Peyer's patch (tissue), 4 donors: Measurements from ENCODE around the gene GABARAP. TPM values are rescaled to one million over a fixed set of nuclear protein-coding genes. Genes with fewer than 3 reads are reported as not detected.

Source experiments
- DNase-seq, 3 donors: peaks; one replicate each; pipeline ENCODE4 v3.0.0-alpha.2; 2017 to 2019
- H3K27ac ChIP-seq, 4 donors: fragments of 200-600 bp; sonication (generic); one replicate each; pipeline ENCODE4 v1.5.1; 2016 to 2019
- H3K27me3 ChIP-seq, 2 donors: fragments of 200-600 bp; sonication (generic); one replicate each; pipeline ENCODE4 v1.5.1; 2019
- H3K36me3 ChIP-seq, 3 donors: fragments of 200-600 bp; sonication (generic); one replicate each; pipeline ENCODE4 v1.5.1; 2016 to 2019
- H3K4me1 ChIP-seq, 4 donors: fragments of 200-600 bp; sonication (generic); one replicate each; pipeline ENCODE4 v1.5.1; 2016 to 2019
- H3K4me3 ChIP-seq, 4 donors: fragments of 200-600 bp; sonication (generic); 1 replicate in 3 of 4; 2 replicates in 1 of 4; pipeline ENCODE4 v1.5.1; 2016 to 2019; ENCODE audit warnings: mild to moderate bottlenecking in 1 of 4
- H3K9me3 ChIP-seq, 4 donors: fragments of 200-600 bp; sonication (generic); one replicate each; pipeline ENCODE4 v1.5.1; 2016 to 2019; ENCODE audit warnings: mild to moderate bottlenecking in 1 of 4
- POLR2A ChIP-seq, 2 donors: fragments of 450-650 bp; IDR thresholded peaks; one replicate each; pipeline ENCODE4 v1.5.1; 2017; ENCODE audit warnings: antibody characterized with exemption in 2 of 2, mild to moderate bottlenecking in 2 of 2, moderate library complexity in 2 of 2
- small RNA-seq, 2 donors: library from RNA; depleted of rRNA; stranded (forward); fragments of <200 nt; gene quantifications; one replicate each; pipeline ENCODE3, GENCODE V24; 2016
- total RNA-seq, 4 donors: library from RNA; depleted of rRNA; stranded (reverse); fragments of >200 nt; gene quantifications; one replicate each; pipeline ENCODE4 v1.1.0, GENCODE V29; 2016
- TF ChIP-seq, protein P1 (sequence below), 6 experiments: fragments of 450-650 bp in 4 of 6; fragments of 200-600 bp in 2 of 6; sonication (generic) in 1 of 6; IDR thresholded peaks; one replicate each; pipeline ENCODE4 v1.5.1; 2017 to 2019; ENCODE audit warnings: antibody characterized with exemption in 6 of 6, mild to moderate bottlenecking in 3 of 6, moderate library complexity in 1 of 6

Gene GABARAP
- total RNA-seq, 4 donors from 2014 or later = 288 to 521 (median 367) TPM

DNA sequence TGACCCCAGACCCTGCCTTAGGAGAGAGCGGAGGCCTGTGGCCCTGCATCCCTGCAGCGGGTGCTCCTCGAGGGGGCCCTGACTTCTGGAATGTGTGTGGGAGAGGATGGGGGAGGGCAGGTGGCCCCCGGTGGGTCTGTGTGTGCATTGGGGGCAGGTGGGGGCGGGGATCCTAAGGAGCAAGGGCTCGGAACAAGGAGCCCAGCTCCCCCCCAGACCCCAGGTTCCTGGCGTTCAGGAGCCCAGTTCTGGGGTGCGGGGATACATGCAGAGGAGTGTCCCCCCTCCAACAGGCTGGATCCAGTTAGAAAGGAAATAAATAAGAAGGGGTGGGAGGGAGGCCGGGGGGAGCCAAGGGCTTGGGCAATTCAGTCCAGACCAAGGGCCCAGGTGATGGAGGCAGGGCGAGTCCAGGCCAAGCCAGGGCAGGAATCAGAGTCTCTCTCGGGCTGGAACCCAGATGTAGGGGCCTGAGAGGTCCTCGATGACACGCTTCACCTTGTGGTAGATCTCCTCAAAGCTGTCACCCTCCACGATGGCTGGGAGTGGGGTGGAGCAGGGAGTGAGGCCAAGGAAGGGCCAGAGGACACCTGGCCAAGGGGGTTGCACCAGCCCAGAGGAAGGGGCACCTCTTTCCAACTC lies 51.9 kb downstream of the GABARAP start:
- H3K27ac ChIP-seq = no peak overlapping the region
- no peaks in the 10 kb centered on the region for H3K4me1 ChIP-seq
- no peaks in the 10 kb centered on the region for H3K27me3 ChIP-seq
- DNase-seq = no peak
- no peak overlapping the region for H3K4me3 ChIP-seq
- TF ChIP-seq, protein P1, sequence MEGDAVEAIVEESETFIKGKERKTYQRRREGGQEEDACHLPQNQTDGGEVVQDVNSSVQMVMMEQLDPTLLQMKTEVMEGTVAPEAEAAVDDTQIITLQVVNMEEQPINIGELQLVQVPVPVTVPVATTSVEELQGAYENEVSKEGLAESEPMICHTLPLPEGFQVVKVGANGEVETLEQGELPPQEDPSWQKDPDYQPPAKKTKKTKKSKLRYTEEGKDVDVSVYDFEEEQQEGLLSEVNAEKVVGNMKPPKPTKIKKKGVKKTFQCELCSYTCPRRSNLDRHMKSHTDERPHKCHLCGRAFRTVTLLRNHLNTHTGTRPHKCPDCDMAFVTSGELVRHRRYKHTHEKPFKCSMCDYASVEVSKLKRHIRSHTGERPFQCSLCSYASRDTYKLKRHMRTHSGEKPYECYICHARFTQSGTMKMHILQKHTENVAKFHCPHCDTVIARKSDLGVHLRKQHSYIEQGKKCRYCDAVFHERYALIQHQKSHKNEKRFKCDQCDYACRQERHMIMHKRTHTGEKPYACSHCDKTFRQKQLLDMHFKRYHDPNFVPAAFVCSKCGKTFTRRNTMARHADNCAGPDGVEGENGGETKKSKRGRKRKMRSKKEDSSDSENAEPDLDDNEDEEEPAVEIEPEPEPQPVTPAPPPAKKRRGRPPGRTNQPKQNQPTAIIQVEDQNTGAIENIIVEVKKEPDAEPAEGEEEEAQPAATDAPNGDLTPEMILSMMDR (IDR thresholded peaks at IDR 0.05) = no peak
- no peak for TF ChIP-seq POLR2A (IDR thresholded peaks at IDR 0.05)
- H3K36me3 ChIP-seq = peaks cover 0 to 6% (median 0%) of the 10 kb centered on the region in 3 donors
- no peaks in the 10 kb centered on the region for H3K9me3 ChIP-seq

Small RNA genes lying within 50 kb of the gene (small RNA-seq; reads per million reads assigned to genes)
- gene AC120057.4 (0 reads per million in 2 donors), gene MIR324 (0.82 to 5.5 reads per million in 2 donors), gene RF00019 (0 reads per million in 2 donors)

Other genes starting within 250 kb of the GABARAP start
- gene ALOX12, start 246.4 kb downstream of the GABARAP start, total RNA-seq = not detected
- gene RNASEK, start 229.8 kb downstream of the GABARAP start, total RNA-seq = 100 to 1,000 TPM in 2 of 4 donors, 10 to 100 TPM in 2; 56.9 to 138 (median 109) TPM
- 1 to 10 TPM in 2 of 4 donors, under 1 TPM in 2; 0.57 to 9.9 (median 1.4) TPM for gene BCL6B, start 219.4 kb downstream of the GABARAP start, total RNA-seq
- gene SLC16A13, start 206.4 kb downstream of the GABARAP start, total RNA-seq = 10 to 100 TPM in 1 of 4 donors, 1 to 10 TPM in 3; 7.5 to 16.4 (median 8.8) TPM
- gene SLC16A11, start 198.4 kb downstream of the GABARAP start, total RNA-seq = 1 to 10 TPM in 1 of 4 donors, under 1 TPM in 1, not detected in 2; 0.94 to 1.1 TPM
- gene CLEC10A, start 162.2 kb downstream of the GABARAP start, total RNA-seq = 1 to 10 TPM; 1.8 to 9.9 (median 5.6) TPM
- not detected for gene ASGR2, start 127.6 kb downstream of the GABARAP start, total RNA-seq
- gene ASGR1, start 63.1 kb downstream of the GABARAP start, total RNA-seq = 1 to 10 TPM in 1 of 4 donors, under 1 TPM in 2, not detected in 1; 0.88 to 2.5 (median 0.94) TPM
- 10 to 100 TPM in 2 of 4 donors, 1 to 10 TPM in 2; 2.6 to 15.7 (median 9.4) TPM for gene DLG4, start 22.6 kb downstream of the GABARAP start, total RNA-seq
- gene ACADVL, start 22.5 kb downstream of the GABARAP start, total RNA-seq = 1,000 to 10,000 TPM; 1,292 to 4,167 (median 1,553) TPM
- gene DVL2, start 7.9 kb downstream of the GABARAP start, total RNA-seq = 10 to 100 TPM; 42.1 to 61.9 (median 50.1) TPM
- gene PHF23, start 3.0 kb downstream of the GABARAP start, total RNA-seq = 10 to 100 TPM; 22.2 to 38.8 (median 35.1) TPM
- gene CTDNEP1, start 9.3 kb upstream of the GABARAP start, total RNA-seq = 10 to 100 TPM; 55.3 to 86.9 (median 76.4) TPM
- 10 to 100 TPM; 15.1 to 75.1 (median 29.0) TPM for gene ELP5, start 9.8 kb upstream of the GABARAP start, total RNA-seq
- gene CLDN7, start 20.0 kb upstream of the GABARAP start, total RNA-seq = 1,000 to 10,000 TPM in 1 of 4 donors, 100 to 1,000 TPM in 2, 10 to 100 TPM in 1; 80.0 to 1,052 (median 864) TPM
- gene SLC2A4, start 39.3 kb upstream of the GABARAP start, total RNA-seq = 1 to 10 TPM in 3 of 4 donors, not detected in 1; 1.1 to 7.6 (median 4.8) TPM
- 10 to 100 TPM; 20.7 to 70.0 (median 24.6) TPM for gene YBX2, start 52.2 kb upstream of the GABARAP start, total RNA-seq
- gene EIF5A, start 65.2 kb upstream of the GABARAP start, total RNA-seq = 100 to 1,000 TPM in 3 of 4 donors, 10 to 100 TPM in 1; 94.4 to 128 (median 120) TPM
- 100 to 1,000 TPM in 1 of 4 donors, 10 to 100 TPM in 3; 93.2 to 148 (median 94.2) TPM for gene GPS2, start 72.9 kb upstream of the GABARAP start, total RNA-seq
- gene NEURL4, start 86.9 kb upstream of the GABARAP start, total RNA-seq = 10 to 100 TPM; 23.3 to 69.0 (median 53.9) TPM
- gene ACAP1, start 94.1 kb upstream of the GABARAP start, total RNA-seq = 100 to 1,000 TPM in 1 of 4 donors, 10 to 100 TPM in 3; 15.6 to 696 (median 24.0) TPM
- 1 to 10 TPM; 2.5 to 8.9 (median 7.1) TPM for gene KCTD11, start 109.7 kb upstream of the GABARAP start, total RNA-seq
- not detected for gene TMEM95, start 112.7 kb upstream of the GABARAP start, total RNA-seq
- 10 to 100 TPM; 19.8 to 54.4 (median 44.4) TPM for gene TNK1, start 138.6 kb upstream of the GABARAP start, total RNA-seq
- gene PLSCR3, start 152.1 kb upstream of the GABARAP start, total RNA-seq = 10 to 100 TPM; 10.7 to 38.8 (median 21.9) TPM
- gene TMEM256, start 161.6 kb upstream of the GABARAP start, total RNA-seq = 100 to 1,000 TPM in 2 of 4 donors, 10 to 100 TPM in 2; 37.1 to 334 (median 126) TPM
- 1 to 10 TPM in 3 of 4 donors, under 1 TPM in 1; 0.88 to 9.9 (median 5.8) TPM for gene NLGN2, start 165.4 kb upstream of the GABARAP start, total RNA-seq
- not detected for gene SPEM1, start 177.9 kb upstream of the GABARAP start, total RNA-seq
- not detected for gene SPEM2, start 183.2 kb upstream of the GABARAP start, total RNA-seq
- not detected for gene SPEM3, start 186.4 kb upstream of the GABARAP start, total RNA-seq
- gene TMEM102, start 193.0 kb upstream of the GABARAP start, total RNA-seq = 10 to 100 TPM in 3 of 4 donors, 1 to 10 TPM in 1; 4.1 to 21.7 (median 17.0) TPM
- gene FGF11, start 197.1 kb upstream of the GABARAP start, total RNA-seq = 1 to 10 TPM in 1 of 4 donors, not detected in 3; 1.0 TPM
- 1 to 10 TPM; 4.0 to 9.1 (median 5.8) TPM for gene CHRNB1, start 202.6 kb upstream of the GABARAP start, total RNA-seq
- gene ZBTB4, start 237.2 kb upstream of the GABARAP start, total RNA-seq = 10 to 100 TPM; 15.1 to 27.3 (median 24.5) TPM
- gene SLC35G6, start 239.0 kb upstream of the GABARAP start, total RNA-seq = not detected
- gene POLR2A, start 241.9 kb upstream of the GABARAP start, total RNA-seq = 100 to 1,000 TPM in 3 of 4 donors, 10 to 100 TPM in 1; 94.6 to 204 (median 157) TPM